ENCODE data around the gene RNASEL. TPM values are rescaled to one million over a fixed set of nuclear protein-coding genes. Genes with fewer than 3 reads are reported as not detected.

RNASEL gene
- total and polyA plus RNA-seq, 2 donors (not counting 1 experiment from before 2014, with no cell fraction given) = 6.9 to 18.1 TPM

DNA sequence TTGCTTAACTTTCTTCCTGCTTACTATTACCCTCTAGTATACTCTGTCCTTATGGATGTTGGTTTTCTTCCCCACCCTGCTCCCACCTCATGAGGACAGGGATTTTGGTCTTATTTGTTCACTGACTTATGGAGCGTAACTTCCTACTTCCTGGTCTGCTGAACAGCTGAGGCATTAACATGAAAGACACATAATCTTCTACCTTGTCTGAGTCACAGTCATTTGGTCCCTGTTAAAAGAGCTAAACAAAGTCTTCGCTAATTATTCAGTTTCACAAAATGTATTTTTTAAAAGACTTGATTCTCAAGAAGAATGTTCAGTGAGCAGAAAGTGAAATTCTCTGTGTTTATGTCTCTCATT, 18.5 kb downstream of the RNASEL start:
- peak overlapping the region; percentile 9 for H3K9ac ChIP-seq (ENCODE audit: low read length)
- H3K27ac ChIP-seq (ENCODE audit: low read length in 2 of 2) = peak overlapping the region; percentile 65 to 72
- ChIA-PET POLR2A (interaction anchor here (0.7 to 1.4 kb wide), 2 partner anchors 18 to 212 kb away, joined by 3 to 4 read pairs; no protein-coding TSS in a partner anchor), CTCF (interaction anchor here (0.7 to 3.3 kb wide), 5 partner anchors 18 to 214 kb away, joined by 3 to 22 read pairs (median 5); no protein-coding TSS in a partner anchor)
- ATAC-seq (ENCODE audit: low read depth) (peak; percentile 21), DNase-seq (peak; percentile 34)
- no peaks in the 10 kb centered on the region for H3K27me3 ChIP-seq (replicated peaks in 1 of 4; ENCODE audit: control extremely low read depth in 1 of 4, control insufficient read depth in 3 of 4, insufficient read depth in 4 of 4, low read length in 3 of 4)
- 45% methylated on average over 1 of the region's 2 CpGs for WGBS (ENCODE audit: insufficient coverage)
- no peaks in the 10 kb centered on the region for H3K27me3 Mint-ChIP-seq
- peak overlapping the region; percentile 54 for H2AFZ ChIP-seq (ENCODE audit: insufficient read depth, low read depth, low read length, poor library complexity, severe bottlenecking)
- TF ChIP-seq, protein P1, sequence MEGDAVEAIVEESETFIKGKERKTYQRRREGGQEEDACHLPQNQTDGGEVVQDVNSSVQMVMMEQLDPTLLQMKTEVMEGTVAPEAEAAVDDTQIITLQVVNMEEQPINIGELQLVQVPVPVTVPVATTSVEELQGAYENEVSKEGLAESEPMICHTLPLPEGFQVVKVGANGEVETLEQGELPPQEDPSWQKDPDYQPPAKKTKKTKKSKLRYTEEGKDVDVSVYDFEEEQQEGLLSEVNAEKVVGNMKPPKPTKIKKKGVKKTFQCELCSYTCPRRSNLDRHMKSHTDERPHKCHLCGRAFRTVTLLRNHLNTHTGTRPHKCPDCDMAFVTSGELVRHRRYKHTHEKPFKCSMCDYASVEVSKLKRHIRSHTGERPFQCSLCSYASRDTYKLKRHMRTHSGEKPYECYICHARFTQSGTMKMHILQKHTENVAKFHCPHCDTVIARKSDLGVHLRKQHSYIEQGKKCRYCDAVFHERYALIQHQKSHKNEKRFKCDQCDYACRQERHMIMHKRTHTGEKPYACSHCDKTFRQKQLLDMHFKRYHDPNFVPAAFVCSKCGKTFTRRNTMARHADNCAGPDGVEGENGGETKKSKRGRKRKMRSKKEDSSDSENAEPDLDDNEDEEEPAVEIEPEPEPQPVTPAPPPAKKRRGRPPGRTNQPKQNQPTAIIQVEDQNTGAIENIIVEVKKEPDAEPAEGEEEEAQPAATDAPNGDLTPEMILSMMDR (IDR thresholded peaks at IDR 0.05) = no peak
- no peak for TF ChIP-seq EZH2 (IDR thresholded peaks at IDR 0.05; ENCODE audit: borderline replicate concordance, insufficient read depth, low read depth, low read length, poor library complexity, severe bottlenecking)
- H4K20me1 ChIP-seq (ENCODE audit: control insufficient read depth, insufficient read depth, low read length, poor library complexity, severe bottlenecking) = no peaks in the 10 kb centered on the region
- H3K9me3 ChIP-seq (ENCODE audit: control extremely low read depth in 1 of 3, control insufficient read depth in 2 of 3, insufficient read depth in 1 of 3, low read length in 2 of 3) = no peaks in the 10 kb centered on the region
- no peaks in the 10 kb centered on the region for H3K9me3 Mint-ChIP-seq (ENCODE audit: insufficient read depth)
- H3K4me2 ChIP-seq (replicated peaks; ENCODE audit: low read depth, low read length, poor library complexity, severe bottlenecking) = peak overlapping the region; percentile 35
- no peak overlapping the region for H3K27ac Mint-ChIP-seq
- no peak overlapping the region for H3K4me3 Mint-ChIP-seq
- intact Hi-C loops (cut with micrococcal nuclease) = loop anchor here (2.0 kb wide), 1 partner anchor 18 kb away; the partner anchor contains the start of gene RNASEL
- H3K4me3 ChIP-seq (ENCODE audit: control extremely low read depth in 1 of 5, extremely low read depth in 1 of 5, insufficient read depth in 1 of 5, low read depth in 2 of 5, low read length in 4 of 5) = no peak overlapping the region
- H3K36me3 ChIP-seq (replicated peaks in 1 of 2; ENCODE audit: control extremely low read depth in 1 of 2, control insufficient read depth in 1 of 2, extremely low read depth in 1 of 2, insufficient read depth in 2 of 2, low read length in 1 of 2) = peaks cover 0 to 31% of the 10 kb centered on the region in 2 experiments
- H3K4me1 ChIP-seq (ENCODE audit: control insufficient read depth in 2 of 2, insufficient read depth in 2 of 2, low read length in 2 of 2) = peaks cover 26 to 39% of the 10 kb centered on the region in 2 donors
- H3K79me2 ChIP-seq (ENCODE audit: control insufficient read depth, insufficient read depth, low read length) = no peaks in the 10 kb centered on the region
- peaks cover 15% of the 10 kb centered on the region for H3K4me1 Mint-ChIP-seq

DNA sequence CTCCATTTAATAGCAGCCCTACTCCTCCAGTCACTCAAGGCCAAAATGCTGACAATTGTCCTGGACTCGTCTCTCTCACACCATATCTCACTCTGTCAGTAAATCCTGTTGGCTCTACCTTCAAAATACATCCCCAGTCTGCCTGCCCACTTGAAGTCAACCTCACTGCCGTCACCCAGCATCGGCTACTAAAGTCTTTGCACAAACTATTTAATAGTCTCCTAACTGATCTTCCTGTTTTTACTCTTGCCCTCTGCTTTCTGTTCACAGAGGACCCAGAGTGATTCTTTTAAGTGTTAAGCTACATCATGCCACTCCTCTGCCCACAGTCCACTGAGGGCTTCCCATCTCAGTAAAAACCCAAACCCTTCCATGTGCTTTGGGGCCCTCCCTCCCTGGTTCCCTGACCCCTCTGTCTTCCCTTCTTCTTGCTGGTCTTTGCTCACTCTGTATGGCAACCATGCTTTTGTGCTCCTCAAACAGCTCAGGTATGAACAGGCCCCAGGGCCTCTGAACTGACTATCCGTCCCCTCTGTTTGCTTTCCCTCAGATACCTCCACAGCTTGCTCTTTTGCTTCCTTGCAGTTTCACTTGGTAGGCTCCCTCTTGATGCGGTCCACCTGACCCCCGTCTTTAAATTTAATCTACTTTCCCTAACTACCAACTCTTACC, 19.0 kb downstream of the RNASEL start:
- no peaks in the 10 kb centered on the region for H3K9me3 Mint-ChIP-seq (ENCODE audit: insufficient read depth)
- peak overlapping the region; percentile 35 for H3K4me2 ChIP-seq (replicated peaks; ENCODE audit: low read depth, low read length, poor library complexity, severe bottlenecking)
- H3K4me1 ChIP-seq (ENCODE audit: control insufficient read depth in 2 of 2, insufficient read depth in 2 of 2, low read length in 2 of 2) = peaks cover 26 to 39% of the 10 kb centered on the region in 2 donors
- H3K9ac ChIP-seq (ENCODE audit: low read length) = no peak overlapping the region
- H3K27ac ChIP-seq (ENCODE audit: low read length in 2 of 2) = peak overlapping the region; percentile 65 to 72
- H3K36me3 ChIP-seq (replicated peaks in 1 of 2; ENCODE audit: control extremely low read depth in 1 of 2, control insufficient read depth in 1 of 2, extremely low read depth in 1 of 2, insufficient read depth in 2 of 2, low read length in 1 of 2) = peaks cover 0 to 26% of the 10 kb centered on the region in 2 experiments
- peaks cover 18% of the 10 kb centered on the region for H3K4me1 Mint-ChIP-seq
- TF ChIP-seq, protein P1 (IDR thresholded peaks at IDR 0.05) = no peak
- TF ChIP-seq EZH2 (IDR thresholded peaks at IDR 0.05; ENCODE audit: borderline replicate concordance, insufficient read depth, low read depth, low read length, poor library complexity, severe bottlenecking) = no peak
- peak overlapping the region; percentile 54 for H2AFZ ChIP-seq (ENCODE audit: insufficient read depth, low read depth, low read length, poor library complexity, severe bottlenecking)
- no peaks in the 10 kb centered on the region for H3K27me3 Mint-ChIP-seq
- ATAC-seq (ENCODE audit: low read depth) (peak; percentile 40), DNase-seq (peak; percentile 31)
- H3K9me3 ChIP-seq (ENCODE audit: control extremely low read depth in 1 of 3, control insufficient read depth in 2 of 3, insufficient read depth in 1 of 3, low read length in 2 of 3) = no peaks in the 10 kb centered on the region
- H4K20me1 ChIP-seq (ENCODE audit: control insufficient read depth, insufficient read depth, low read length, poor library complexity, severe bottlenecking) = no peaks in the 10 kb centered on the region
- intact Hi-C loops (cut with micrococcal nuclease) = loop anchor here (2.0 kb wide), 1 partner anchor 19 kb away; the partner anchor contains the start of gene RNASEL
- ChIA-PET POLR2A (interaction anchor here (1.4 kb wide), 1 partner anchor 18 kb away, joined by 3 read pairs; no protein-coding TSS in a partner anchor), CTCF (interaction anchor here (0.7 to 3.3 kb wide), 7 partner anchors 18 to 215 kb away, joined by 3 to 22 read pairs (median 5); no protein-coding TSS in a partner anchor)
- 55% methylated on average over 5 of the region's 6 CpGs for WGBS (ENCODE audit: insufficient coverage)
- H3K4me3 ChIP-seq (ENCODE audit: control extremely low read depth in 1 of 5, extremely low read depth in 1 of 5, insufficient read depth in 1 of 5, low read depth in 2 of 5, low read length in 4 of 5) = no peak overlapping the region
- no peak overlapping the region for H3K4me3 Mint-ChIP-seq
- H3K27ac Mint-ChIP-seq = no peak overlapping the region
- no peaks in the 10 kb centered on the region for H3K27me3 ChIP-seq (replicated peaks in 1 of 4; ENCODE audit: control extremely low read depth in 1 of 4, control insufficient read depth in 3 of 4, insufficient read depth in 4 of 4, low read length in 3 of 4)
- H3K79me2 ChIP-seq (ENCODE audit: control insufficient read depth, insufficient read depth, low read length) = no peaks in the 10 kb centered on the region

All from B cell (primary cell).